HL-60 (cell line): ENCODE data around the gene USF1.

Experiments
- CTCF ChIP-seq: IDR thresholded peaks from one replicate; pipeline ENCODE4 v1.5.1; 2011; ENCODE audit warnings: low read length, control low read depth, inconsistent platforms; ENCODE audit not compliant: insufficient read depth
- GABPA ChIP-seq: IDR thresholded peaks from 2 replicates; pipeline ENCODE4 v1.6.1; 2012; ENCODE audit warnings: low read depth

GRCh38 chr1:161020509-161021164 is 25.1 kb downstream of the USF1 start, which contains the start of gene F11R:
- TF ChIP-seq CTCF (no peak), GABPA (no peak)
